K562 (cell line): ENCODE data around the gene NR3C1. TPM values are rescaled to one million over a fixed set of nuclear protein-coding genes. Genes with fewer than 3 reads are reported as not detected.
A peak's percentile ranks its signal among the peaks of the same experiment; 100 is the strongest.

Experiments
- GTF2E2 ChIP-seq: fragments of 200-800 bp; sonication (Bioruptor generic); IDR thresholded peaks from 2 replicates; pipeline ENCODE4 v1.6.1; 2016; ENCODE audit warnings: missing genetic modification characterization, missing compliant biosample characterization
- HDAC6 ChIP-seq: IDR thresholded peaks from 2 replicates; pipeline ENCODE4 v1.6.1; 2012; ENCODE audit warnings: low read depth, mild to moderate bottlenecking, control low read depth, inconsistent platforms, low read length, moderate library complexity
- LARP7 ChIP-seq: fragments of 450-650 bp; IDR thresholded peaks from 2 replicates; pipeline ENCODE4 v1.6.1; 2016
- NELFE ChIP-seq: IDR thresholded peaks from 2 replicates; pipeline ENCODE4 v1.6.1; 2011; ENCODE audit warnings: mild to moderate bottlenecking; ENCODE audit not compliant: insufficient read depth, insufficient read length
- PHB ChIP-seq: fragments of 250-450 bp; sonication (Bioruptor Pico); IDR thresholded peaks from 2 replicates; pipeline ENCODE4 v1.5.0; 2021
- PRPF4 ChIP-seq: fragments of 200-400 bp; formaldehyde crosslinking; IDR thresholded peaks from one replicate; pipeline ENCODE4 v1.6.1; 2017; ENCODE audit warnings: low read length, low read depth, mild to moderate bottlenecking; ENCODE audit not compliant: insufficient read depth, poor library complexity, severe bottlenecking
- RFX5 ChIP-seq: IDR thresholded peaks from 2 replicates; pipeline ENCODE4 v1.6.1; 2011; ENCODE audit warnings: low read depth, mild to moderate bottlenecking, improper control_type of control experiment, low read length
- STAT5B ChIP-seq: fragments of 250-450 bp; sonication (Bioruptor Pico); IDR thresholded peaks from 2 replicates; pipeline ENCODE4 v1.8.0; 2021; ENCODE audit warnings: mild to moderate bottlenecking, inconsistent platforms
- STAT6 ChIP-seq: sonication (generic); formaldehyde crosslinking; IDR thresholded peaks from 2 replicates; pipeline ENCODE4 v1.8.1; 2023; ENCODE audit warnings: mild to moderate bottlenecking, missing genetic modification reagents
- TSC22D4 ChIP-seq: fragments of 450-650 bp; IDR thresholded peaks from 2 replicates; pipeline ENCODE4 v1.6.1; 2016; ENCODE audit warnings: missing genetic modification characterization, missing biosample characterization, control low read depth
- YBX1 ChIP-seq: fragments of 450-650 bp; IDR thresholded peaks from 2 replicates; pipeline ENCODE4 v1.7.1; 2016; ENCODE audit warnings: mild to moderate bottlenecking
- ZBTB34 ChIP-seq: fragments of 250-450 bp; sonication (Bioruptor Pico); IDR thresholded peaks from 2 replicates; pipeline ENCODE4 v1.8.0; 2021; ENCODE audit warnings: mild to moderate bottlenecking, moderate library complexity
- ZFX ChIP-seq: sonication (generic); formaldehyde crosslinking; IDR thresholded peaks from 2 replicates; pipeline ENCODE4 v1.8.0; 2022; ENCODE audit warnings: mild to moderate bottlenecking, missing genetic modification reagents, moderate library complexity
- ZNF277 ChIP-seq: fragments of 250-450 bp; sonication (Bioruptor Pico); IDR thresholded peaks from 2 replicates; pipeline ENCODE4 v1.8.0; 2022; ENCODE audit warnings: inconsistent platforms, mild to moderate bottlenecking, moderate library complexity, borderline replicate concordance
- ZNF695 ChIP-seq: fragments of 450-650 bp; formaldehyde crosslinking; IDR thresholded peaks from 2 replicates; pipeline ENCODE4 v1.4.0; 2020; ENCODE audit warnings: mild to moderate bottlenecking, moderate library complexity
- polyA plus RNA-seq, 8 experiments: library from polyadenylated mRNA; depleted of rRNA in 4 of 8; stranded (reverse) in 5 of 8; unstranded in 3 of 8; fragments of >200 nt; fragmentation: Nextera tagmentation in 2 of 8; fragmentation: Illumina TruSeq in 1 of 8; extraction: Ambion mirVana in 2 of 8; extraction: Trizol in 1 of 8; gene quantifications; 2 replicates each; pipeline versions ENCODE4 v1.2.1 to v1.2.3, GENCODE V29; 2011 to 2014; ENCODE audit warnings: inconsistent platforms in 1 of 8, missing spikeins in 1 of 8
- total RNA-seq, 7 experiments: library from RNA; depleted of rRNA in 6 of 7; stranded (reverse); fragments of >200 nt in 6 of 7; fragmentation: Illumina TruSeq in 2 of 7; extraction: Trizol in 2 of 7; gene quantifications; 2 replicates each; pipeline versions ENCODE4 v1.2.1 to v1.2.3, GENCODE V29; 2011 to 2021; ENCODE audit warnings: low replicate concordance in 1 of 7
- TF ChIP-seq, protein P1 (sequence below): fragments of 450-650 bp; IDR thresholded peaks from 2 replicates; pipeline ENCODE4 v1.7.1; 2018; ENCODE audit warnings: mild to moderate bottlenecking, low read depth; ENCODE audit not compliant: partially characterized antibody

The NR3C1 gene
- total and polyA plus RNA-seq, 9 of the 15 experiments (the other 6 are each of a cell fraction or from before 2014, with no cell fraction given): 8.2 to 36.0 (median 15.0) TPM

- TF ChIP-seq ZBTB34 (CRISPR knock-in tag) (no peak), ZNF695 (no peak), GTF2E2 (no peak), TSC22D4 (tag) (no peak), STAT5B (CRISPR knock-in tag) (no peak), ZFX (CRISPR knock-in tag) (peak; percentile 57), LARP7 (no peak), HDAC6 (no peak), YBX1 (no peak), NELFE (no peak), RFX5 (no peak), STAT6 (CRISPR knock-in tag) (no peak), PHB (CRISPR knock-in tag) (no peak), PRPF4 (no peak), ZNF277 (CRISPR knock-in tag) (no peak)
- TF ChIP-seq, protein P1, sequence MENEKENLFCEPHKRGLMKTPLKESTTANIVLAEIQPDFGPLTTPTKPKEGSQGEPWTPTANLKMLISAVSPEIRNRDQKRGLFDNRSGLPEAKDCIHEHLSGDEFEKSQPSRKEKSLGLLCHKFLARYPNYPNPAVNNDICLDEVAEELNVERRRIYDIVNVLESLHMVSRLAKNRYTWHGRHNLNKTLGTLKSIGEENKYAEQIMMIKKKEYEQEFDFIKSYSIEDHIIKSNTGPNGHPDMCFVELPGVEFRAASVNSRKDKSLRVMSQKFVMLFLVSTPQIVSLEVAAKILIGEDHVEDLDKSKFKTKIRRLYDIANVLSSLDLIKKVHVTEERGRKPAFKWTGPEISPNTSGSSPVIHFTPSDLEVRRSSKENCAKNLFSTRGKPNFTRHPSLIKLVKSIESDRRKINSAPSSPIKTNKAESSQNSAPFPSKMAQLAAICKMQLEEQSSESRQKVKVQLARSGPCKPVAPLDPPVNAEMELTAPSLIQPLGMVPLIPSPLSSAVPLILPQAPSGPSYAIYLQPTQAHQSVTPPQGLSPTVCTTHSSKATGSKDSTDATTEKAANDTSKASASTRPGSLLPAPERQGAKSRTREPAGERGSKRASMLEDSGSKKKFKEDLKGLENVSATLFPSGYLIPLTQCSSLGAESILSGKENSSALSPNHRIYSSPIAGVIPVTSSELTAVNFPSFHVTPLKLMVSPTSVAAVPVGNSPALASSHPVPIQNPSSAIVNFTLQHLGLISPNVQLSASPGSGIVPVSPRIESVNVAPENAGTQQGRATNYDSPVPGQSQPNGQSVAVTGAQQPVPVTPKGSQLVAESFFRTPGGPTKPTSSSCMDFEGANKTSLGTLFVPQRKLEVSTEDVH: no peak
Observed at GRCh38 chr5:143403593-143404415, at the start of gene NR3C1 (continued).
